Osteoblast (primary cell): Measurements from ENCODE around the gene PACSIN2. TPM values are rescaled to one million over a fixed set of nuclear protein-coding genes. Genes with fewer than 3 reads are reported as not detected.

ENCODE experiments used
- DNase-seq: peaks from one replicate; pipeline ENCODE4 v3.0.0; 2011; ENCODE audit warnings: low spot score, mixed read lengths; ENCODE audit not compliant: insufficient read length; ENCODE audit errors: missing footprints
- H2AFZ ChIP-seq: 2 replicates; pipeline ENCODE4 v1.6.0; 2011; ENCODE audit warnings: mild to moderate bottlenecking, low read length
- H3K27ac ChIP-seq: 2 replicates; pipeline ENCODE4 v1.5.1; 2011; ENCODE audit warnings: mild to moderate bottlenecking, low read depth, low read length, moderate library complexity
- H3K27me3 ChIP-seq: 2 replicates; pipeline ENCODE4 v1.6.0; 2012; ENCODE audit warnings: mild to moderate bottlenecking, control low read depth, inconsistent platforms, low read length, moderate library complexity; ENCODE audit not compliant: insufficient read depth
- H3K36me3 ChIP-seq: 2 replicates; pipeline ENCODE4 v1.5.1; 2011; ENCODE audit warnings: mild to moderate bottlenecking, low read length, control low read depth, moderate library complexity; ENCODE audit not compliant: insufficient read depth
- H3K4me1 ChIP-seq: 2 replicates; pipeline ENCODE4 v1.5.1; 2011; ENCODE audit warnings: mild to moderate bottlenecking, low read length, control low read depth, moderate library complexity; ENCODE audit not compliant: insufficient read depth
- H3K4me2 ChIP-seq: 2 replicates; pipeline ENCODE4 v1.6.0; 2011; ENCODE audit warnings: mild to moderate bottlenecking, low read length; ENCODE audit not compliant: insufficient read depth
- H3K4me3 ChIP-seq: fragments of 200-600 bp; sonication (generic); 3 replicates; pipeline ENCODE4 v1.5.1; 2012; ENCODE audit warnings: mild to moderate bottlenecking, low read length, inconsistent platforms; ENCODE audit not compliant: insufficient read depth
- H3K79me2 ChIP-seq: 2 replicates; pipeline ENCODE4 v1.6.0; 2012; ENCODE audit warnings: mild to moderate bottlenecking, low read length, control low read depth, inconsistent platforms; ENCODE audit not compliant: insufficient read depth
- H3K9me3 ChIP-seq: 2 replicates; pipeline ENCODE4 v1.5.1; 2011; ENCODE audit warnings: low read depth, low read length, control low read depth
- H4K20me1 ChIP-seq: 2 replicates; pipeline ENCODE4 v1.6.0; 2012; ENCODE audit warnings: mild to moderate bottlenecking, low read length, control low read depth; ENCODE audit not compliant: insufficient read depth
- total RNA-seq: library from RNA; depleted of rRNA; stranded (reverse); fragments of >200 nt; gene quantifications from 2 replicates; pipeline ENCODE4 v1.2.3, GENCODE V29; 2012
- TF ChIP-seq, protein P1 (sequence below): IDR thresholded peaks from 2 replicates; pipeline ENCODE4 v1.5.1; 2011; ENCODE audit warnings: mild to moderate bottlenecking, low read depth, low read length, moderate library complexity; ENCODE audit errors: extremely low read depth

Gene PACSIN2
- total RNA-seq, 1 donor = 38.0 TPM

DNA sequence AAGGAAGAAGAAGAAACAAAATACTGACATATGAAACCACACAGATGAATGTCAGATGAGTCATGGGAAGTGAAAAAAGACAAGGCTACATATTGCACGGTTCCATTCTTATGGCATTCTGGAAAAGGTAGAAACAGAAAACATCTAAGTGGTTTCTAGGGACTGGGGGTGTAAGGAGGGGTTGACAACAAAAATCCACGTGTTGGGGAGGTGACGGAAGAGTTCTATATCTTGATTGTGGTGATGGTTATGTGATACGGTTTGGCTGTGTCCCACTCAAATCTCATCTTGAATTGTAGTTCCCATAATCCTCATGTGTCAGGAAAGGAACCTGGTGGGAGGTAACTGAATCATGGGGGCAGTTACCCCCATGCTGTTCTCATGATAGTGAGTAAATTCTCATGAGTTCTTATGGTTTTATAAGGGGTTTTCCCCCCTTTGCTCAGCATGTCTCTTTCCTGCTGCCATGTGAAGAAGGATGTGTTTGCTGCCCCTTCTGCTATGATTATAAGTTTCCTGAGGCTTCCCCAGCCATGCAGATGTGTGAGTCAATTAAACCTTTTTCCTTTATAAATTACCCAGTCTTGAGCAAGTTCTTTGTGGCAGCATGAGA, 151.5 kb downstream of the PACSIN2 start:
- no peak overlapping the region for H2AFZ ChIP-seq
- peak overlapping the region; percentile 54 for H3K4me2 ChIP-seq
- peak overlapping the region; percentile 57 for H3K27ac ChIP-seq

DNA sequence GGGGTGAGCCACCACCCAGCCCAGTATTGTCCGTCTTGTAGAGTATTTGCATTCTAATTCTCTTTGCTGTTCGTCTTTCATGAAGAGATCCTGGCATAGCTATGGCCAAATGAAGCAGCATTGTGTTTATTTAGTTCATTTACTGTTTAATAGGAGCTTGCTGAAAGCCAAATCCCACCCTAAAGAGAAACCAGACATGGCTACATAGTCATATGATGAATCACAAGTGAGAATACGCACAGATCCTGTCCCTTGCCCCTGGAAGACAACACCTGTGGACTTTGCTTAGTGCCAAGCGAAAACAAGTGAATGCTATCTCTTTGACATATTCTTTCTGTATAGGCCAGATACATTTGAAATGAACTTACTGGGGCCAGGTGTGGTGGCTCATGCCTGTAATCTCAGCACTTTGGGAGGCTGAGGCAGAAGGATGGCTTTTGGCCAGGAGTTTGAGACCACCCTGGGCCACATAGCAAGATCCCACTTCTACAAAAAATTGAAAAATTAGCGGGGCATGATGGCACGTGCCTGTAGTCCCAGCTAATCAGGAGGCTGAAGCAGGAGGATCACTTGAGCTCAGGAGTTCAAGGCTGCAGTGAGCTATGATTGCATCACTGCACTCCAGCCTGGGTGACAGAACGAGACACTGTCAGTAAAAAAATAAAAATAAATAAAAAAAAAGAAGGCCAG, 152.8 kb downstream of the PACSIN2 start:
- H3K36me3 ChIP-seq = no peaks in the 10 kb centered on the region
- TF ChIP-seq, protein P1, sequence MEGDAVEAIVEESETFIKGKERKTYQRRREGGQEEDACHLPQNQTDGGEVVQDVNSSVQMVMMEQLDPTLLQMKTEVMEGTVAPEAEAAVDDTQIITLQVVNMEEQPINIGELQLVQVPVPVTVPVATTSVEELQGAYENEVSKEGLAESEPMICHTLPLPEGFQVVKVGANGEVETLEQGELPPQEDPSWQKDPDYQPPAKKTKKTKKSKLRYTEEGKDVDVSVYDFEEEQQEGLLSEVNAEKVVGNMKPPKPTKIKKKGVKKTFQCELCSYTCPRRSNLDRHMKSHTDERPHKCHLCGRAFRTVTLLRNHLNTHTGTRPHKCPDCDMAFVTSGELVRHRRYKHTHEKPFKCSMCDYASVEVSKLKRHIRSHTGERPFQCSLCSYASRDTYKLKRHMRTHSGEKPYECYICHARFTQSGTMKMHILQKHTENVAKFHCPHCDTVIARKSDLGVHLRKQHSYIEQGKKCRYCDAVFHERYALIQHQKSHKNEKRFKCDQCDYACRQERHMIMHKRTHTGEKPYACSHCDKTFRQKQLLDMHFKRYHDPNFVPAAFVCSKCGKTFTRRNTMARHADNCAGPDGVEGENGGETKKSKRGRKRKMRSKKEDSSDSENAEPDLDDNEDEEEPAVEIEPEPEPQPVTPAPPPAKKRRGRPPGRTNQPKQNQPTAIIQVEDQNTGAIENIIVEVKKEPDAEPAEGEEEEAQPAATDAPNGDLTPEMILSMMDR = no peak
- no peak overlapping the region for H2AFZ ChIP-seq
- H3K9me3 ChIP-seq = no peaks in the 10 kb centered on the region
- H3K4me3 ChIP-seq = no peak overlapping the region
- peaks cover 11% of the 10 kb centered on the region for H3K4me1 ChIP-seq
- no peaks in the 10 kb centered on the region for H3K27me3 ChIP-seq
- DNase-seq = peak; percentile 31
- H3K27ac ChIP-seq = no peak overlapping the region
- H4K20me1 ChIP-seq = no peaks in the 10 kb centered on the region
- no peak overlapping the region for H3K4me2 ChIP-seq
- H3K79me2 ChIP-seq = no peaks in the 10 kb centered on the region

More for the DNA sequence above, 151.5 kb downstream of the PACSIN2 start:
- no peaks in the 10 kb centered on the region for H3K9me3 ChIP-seq
- peak; percentile 93 for DNase-seq
- TF ChIP-seq, protein P1 = no peak
- H3K4me1 ChIP-seq = peaks cover 11% of the 10 kb centered on the region
- no peaks in the 10 kb centered on the region for H4K20me1 ChIP-seq
- no peak overlapping the region for H3K4me3 ChIP-seq
- H3K79me2 ChIP-seq = no peaks in the 10 kb centered on the region
- H3K27me3 ChIP-seq = no peaks in the 10 kb centered on the region
- H3K36me3 ChIP-seq = no peaks in the 10 kb centered on the region

DNA sequence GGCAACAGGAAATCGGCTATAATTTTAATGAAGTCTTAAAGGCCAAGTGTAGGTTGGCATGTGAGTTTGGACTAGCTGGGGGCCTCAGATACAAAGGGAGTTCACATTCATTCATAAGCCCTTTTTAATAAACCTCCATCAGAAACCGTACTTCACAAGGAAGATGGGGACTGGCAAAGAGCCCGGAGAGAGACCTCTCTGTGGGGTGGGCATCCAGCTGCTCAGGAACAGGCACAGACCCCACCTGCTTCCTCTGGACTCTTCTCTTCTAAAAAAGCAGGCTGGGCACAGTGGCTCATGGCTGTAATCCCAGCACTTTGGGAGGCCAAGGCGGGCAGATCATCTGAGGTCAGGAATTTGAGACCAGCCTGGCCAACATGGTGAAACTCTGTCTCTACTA, 154.0 kb downstream of the PACSIN2 start:
- Histone ChIP-seq H3K27ac (no peak overlapping the region), H3K27me3 (no peaks in the 10 kb centered on the region), H4K20me1 (peaks cover 4% of the 10 kb centered on the region), H3K79me2 (peaks cover 7% of the 10 kb centered on the region), H3K36me3 (no peaks in the 10 kb centered on the region), H3K4me3 (no peak overlapping the region), H2AFZ (no peak overlapping the region), H3K4me2 (no peak overlapping the region), H3K4me1 (peaks cover 13% of the 10 kb centered on the region), H3K9me3 (no peaks in the 10 kb centered on the region)
- TF ChIP-seq, protein P1 = no peak
- peak; percentile 27 for DNase-seq

DNA sequence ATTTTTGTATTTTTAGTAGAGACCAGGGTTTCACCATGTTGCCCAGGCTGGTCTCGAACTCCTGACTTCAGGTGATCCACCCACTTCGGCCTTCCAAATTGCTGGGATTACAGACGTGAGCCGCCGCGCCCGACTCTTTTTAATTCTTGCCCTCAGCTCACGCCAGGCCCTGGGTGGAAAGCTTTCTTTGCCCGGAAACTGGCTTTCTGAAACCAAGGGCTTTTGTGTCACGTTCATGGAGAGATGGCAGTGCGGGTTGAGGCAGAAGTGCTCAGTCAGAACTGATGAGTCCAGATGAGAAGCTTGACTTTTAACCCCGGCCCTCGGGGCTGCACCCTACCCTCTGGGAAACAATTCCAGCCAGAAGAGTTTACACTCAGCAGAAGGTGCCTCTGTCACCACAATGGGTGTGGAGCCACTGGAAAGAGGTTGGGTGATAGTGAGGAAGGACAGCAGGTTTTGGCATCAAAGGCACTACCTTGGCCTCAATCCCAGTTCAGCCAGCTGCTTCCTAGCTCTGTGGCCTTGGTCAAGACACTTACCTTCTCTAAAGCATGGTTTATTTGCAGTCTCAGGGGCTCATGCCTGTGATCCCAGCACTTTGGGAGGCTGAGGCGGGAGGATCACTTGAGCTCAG, 157.0 kb downstream of the PACSIN2 start:
- Histone ChIP-seq H3K9me3 (no peaks in the 10 kb centered on the region), H3K27me3 (no peaks in the 10 kb centered on the region), H3K4me2 (peak overlapping the region; percentile 74), H2AFZ (no peak overlapping the region), H3K4me1 (peaks cover 15% of the 10 kb centered on the region), H3K27ac (no peak overlapping the region), H3K4me3 (no peak overlapping the region), H4K20me1 (peaks cover 23% of the 10 kb centered on the region), H3K36me3 (peaks cover 6% of the 10 kb centered on the region), H3K79me2 (peaks cover 37% of the 10 kb centered on the region)
- DNase-seq = peak; percentile 51
- TF ChIP-seq, protein P1 = no peak
